ENCODE results near the gene BEAN1. TPM values are rescaled to one million over a fixed set of nuclear protein-coding genes. Genes with fewer than 3 reads are reported as not detected.

Gene BEAN1
- total RNA-seq, 1 experiment from 2014 or later: 0.61 TPM

DNA sequence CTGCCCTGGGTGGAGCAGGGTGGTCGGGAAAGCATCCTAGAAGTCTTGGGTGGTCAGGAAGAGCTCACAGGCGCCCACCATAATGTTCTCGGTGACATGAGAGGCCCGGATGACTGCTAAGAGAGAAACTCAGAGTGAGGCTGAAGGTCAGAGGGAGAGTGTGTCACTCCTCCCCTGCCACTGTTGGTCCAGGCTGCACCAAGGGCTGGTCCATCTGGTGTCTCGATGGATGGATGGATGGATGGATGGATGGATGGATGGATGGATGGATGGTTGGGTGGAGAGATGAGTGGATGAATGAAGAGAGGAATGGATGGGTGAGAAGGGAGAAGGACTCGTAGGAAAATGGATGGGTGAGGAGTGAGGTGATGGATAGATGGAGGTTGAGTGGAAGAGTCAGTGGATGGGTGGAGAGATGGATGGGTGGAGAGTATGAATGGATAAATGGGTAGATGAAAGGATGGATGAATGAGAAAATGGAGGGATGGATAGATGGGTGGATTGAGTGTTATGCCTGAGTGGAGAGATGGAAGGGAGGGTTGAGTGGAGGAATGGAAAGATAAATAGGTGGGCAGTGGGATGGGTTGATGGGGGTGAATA is 43.0 kb downstream of the BEAN1 start:
- Histone ChIP-seq H3K9ac (ENCODE audit: low read length) (no peak overlapping the region), H3K36me3 (ENCODE audit: control insufficient read depth in 1 of 2, insufficient read depth in 2 of 2, low read length in 2 of 2) (no peaks in the 10 kb centered on the region), H2AFZ (ENCODE audit: low read depth, low read length, poor library complexity, severe bottlenecking) (no peak overlapping the region), H3K27me3 (ENCODE audit: insufficient read depth, low read length) (0 out of 2 replicates have a peak, but pooled peaks cover 4% of the 10 kb centered on the region), H3K27ac (ENCODE audit: low read depth, low read length) (no peak overlapping the region), H3K4me3 (replicated peaks in 1 of 2; ENCODE audit: low read depth in 1 of 2, low read length in 2 of 2) (no peak overlapping the region), H4K20me1 (ENCODE audit: insufficient read depth) (no peaks in the 10 kb centered on the region), H3K9me3 (ENCODE audit: control insufficient read depth in 1 of 2, insufficient read depth in 1 of 2, low read depth in 1 of 2, low read length in 2 of 2) (no peaks in the 10 kb centered on the region), H3K79me2 (ENCODE audit: insufficient read depth, low read length) (no peaks in the 10 kb centered on the region), H3K4me2 (ENCODE audit: low read length) (no peak overlapping the region), H3K9me2 (ENCODE audit: insufficient read depth) (no peaks in the 10 kb centered on the region), H3K4me1 (ENCODE audit: control insufficient read depth in 1 of 2, insufficient read depth in 2 of 2, low read length in 2 of 2) (peaks cover 6 to 8% of the 10 kb centered on the region in 2 experiments; a peak in 2 of 4 replicates)
- ChIA-PET CTCF (no interaction called here), RAD21 (ENCODE audit: low non-redundant PET in 1 of 2, low total read pairs in 2 of 2, uncharacterized antibody in 2 of 2, unreplicated experiment in 2 of 2) (no interaction called here), POLR2A (no interaction called here)
- intact Hi-C loops (cut with micrococcal nuclease): no loop called here
- TF ChIP-seq FOSL1 (IDR thresholded peaks at IDR 0.05; ENCODE audit: low read depth) (no peak), RAD21 (IDR thresholded peaks at IDR 0.05; ENCODE audit: low read depth) (no peak), SP1 (IDR thresholded peaks at IDR 0.05; ENCODE audit: low read depth) (no peak), ELF1 (IDR thresholded peaks at IDR 0.05; ENCODE audit: borderline replicate concordance, low read depth) (no peak), SIN3A (IDR thresholded peaks at IDR 0.05; ENCODE audit: low read depth) (no peak), CEBPB (IDR thresholded peaks at IDR 0.05; ENCODE audit: low read depth) (no peak), TCF7L2 (IDR thresholded peaks at IDR 0.05; ENCODE audit: borderline replicate concordance, extremely low read depth, insufficient read depth, insufficient read length) (no peak), EZH2phosphoT487 (IDR thresholded peaks at IDR 0.05; ENCODE audit: borderline replicate concordance) (no peak), CBX3 (IDR thresholded peaks at IDR 0.05; ENCODE audit: low read depth) (no peak), POLR2AphosphoS5 (IDR thresholded peaks at IDR 0.05; ENCODE audit: low read depth, low read length) (no peak), POLR2A (IDR thresholded peaks at IDR 0.05; ENCODE audit: borderline replicate concordance, extremely low read depth, insufficient read depth, insufficient read length) (no peak), SRF (IDR thresholded peaks at IDR 0.05; ENCODE audit: low read depth) (no peak), EGR1 (IDR thresholded peaks at IDR 0.05; ENCODE audit: low read depth) (no peak), YY1 (IDR thresholded peaks at IDR 0.05; ENCODE audit: extremely low read depth, insufficient replicate concordance, low read depth, low read length) (no peak), JUND (IDR thresholded peaks at IDR 0.05) (no peak), EZH2 (IDR thresholded peaks at IDR 0.05) (no peak)
- TF ChIP-seq, protein P1, sequence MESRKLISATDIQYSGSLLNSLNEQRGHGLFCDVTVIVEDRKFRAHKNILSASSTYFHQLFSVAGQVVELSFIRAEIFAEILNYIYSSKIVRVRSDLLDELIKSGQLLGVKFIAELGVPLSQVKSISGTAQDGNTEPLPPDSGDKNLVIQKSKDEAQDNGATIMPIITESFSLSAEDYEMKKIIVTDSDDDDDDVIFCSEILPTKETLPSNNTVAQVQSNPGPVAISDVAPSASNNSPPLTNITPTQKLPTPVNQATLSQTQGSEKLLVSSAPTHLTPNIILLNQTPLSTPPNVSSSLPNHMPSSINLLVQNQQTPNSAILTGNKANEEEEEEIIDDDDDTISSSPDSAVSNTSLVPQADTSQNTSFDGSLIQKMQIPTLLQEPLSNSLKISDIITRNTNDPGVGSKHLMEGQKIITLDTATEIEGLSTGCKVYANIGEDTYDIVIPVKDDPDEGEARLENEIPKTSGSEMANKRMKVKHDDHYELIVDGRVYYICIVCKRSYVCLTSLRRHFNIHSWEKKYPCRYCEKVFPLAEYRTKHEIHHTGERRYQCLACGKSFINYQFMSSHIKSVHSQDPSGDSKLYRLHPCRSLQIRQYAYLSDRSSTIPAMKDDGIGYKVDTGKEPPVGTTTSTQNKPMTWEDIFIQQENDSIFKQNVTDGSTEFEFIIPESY (IDR thresholded peaks at IDR 0.05; ENCODE audit: extremely low read depth, insufficient replicate concordance, low read length): no peak
- TF ChIP-seq, protein P2, sequence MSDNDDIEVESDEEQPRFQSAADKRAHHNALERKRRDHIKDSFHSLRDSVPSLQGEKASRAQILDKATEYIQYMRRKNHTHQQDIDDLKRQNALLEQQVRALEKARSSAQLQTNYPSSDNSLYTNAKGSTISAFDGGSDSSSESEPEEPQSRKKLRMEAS (IDR thresholded peaks at IDR 0.05): no peak
- DNase-seq (ENCODE audit: low read depth, low spot score): no peak
- no TSS peak for BruUV-seq (replicated peaks)
- no peak for ATAC-seq

Measured in HCT116 (cell line).